Measurements from ENCODE around the gene CD3E. TPM values are rescaled to one million over a fixed set of nuclear protein-coding genes. Genes with fewer than 3 reads are reported as not detected.

Gene CD3E
- total and polyA plus RNA-seq, 7 experiments from 2014 or later = 392 to 1,286 (median 692) TPM

DNA sequence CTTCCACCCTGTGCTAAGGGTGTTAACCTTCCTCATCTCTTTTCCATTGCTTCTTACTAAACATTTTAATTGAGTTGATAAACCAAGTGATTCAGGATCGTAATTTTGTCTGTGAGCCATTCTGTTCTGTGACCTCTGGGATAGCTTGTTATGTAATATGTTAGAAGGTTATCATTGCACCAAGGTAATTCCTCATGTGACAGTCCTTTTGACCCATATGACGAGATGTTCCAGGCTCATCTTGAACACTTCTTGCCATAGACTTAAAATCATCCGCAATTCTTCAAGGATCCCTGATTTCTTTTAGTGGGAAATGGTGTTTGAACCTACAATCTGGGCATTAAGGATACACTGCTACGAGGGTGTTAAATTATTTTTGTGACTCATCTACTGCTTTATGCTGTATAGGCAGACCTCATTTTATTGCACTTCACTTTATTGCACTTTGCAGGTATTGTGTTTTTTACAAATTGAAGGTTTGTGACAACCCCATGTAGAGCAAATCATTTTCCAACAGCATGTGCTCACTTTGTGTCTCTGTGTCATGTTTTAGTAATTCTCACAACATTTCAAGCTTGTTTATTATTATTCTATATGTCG lies 21.4 kb upstream of the CD3E start:
- H3K36me3 Mint-ChIP-seq = peaks cover 0 to 4% (median 0%) of the 10 kb centered on the region in 5 donors
- no peaks in the 10 kb centered on the region for H3K27me3 Mint-ChIP-seq
- H3K27me3 ChIP-seq (ENCODE audit: control insufficient read depth in 2 of 2, insufficient read depth in 2 of 2, low read length in 2 of 2) = no peaks in the 10 kb centered on the region
- ATAC-seq (no peak), DNase-seq (no peak)
- no peak overlapping the region for H3K27ac ChIP-seq (ENCODE audit: low read depth, low read length)
- peaks cover 23 to 44% (median 27%) of the 10 kb centered on the region in 7 donors for H3K4me1 Mint-ChIP-seq
- peak overlapping the region in 2 of 10 donors; percentile 22 to 57 for H3K4me3 Mint-ChIP-seq
- POLR2A ChIA-PET = interaction anchor here (0.6 to 2.1 kb wide), 3 partner anchors 17 to 53 kb away, joined by 3 to 8 read pairs (median 4); partner anchors contain the start of gene MPZL2
- H3K36me3 ChIP-seq (ENCODE audit: control insufficient read depth in 2 of 3, insufficient read depth in 3 of 3, low read length in 3 of 3) = no peaks in the 10 kb centered on the region
- CTCF ChIA-PET = interaction anchor here (0.7 to 2.3 kb wide), 4 partner anchors 70 to 141 kb away, joined by 3 to 14 read pairs (median 3); no protein-coding TSS in a partner anchor
- H3K9me3 Mint-ChIP-seq = peaks cover 0 to 2% (median 0%) of the 10 kb centered on the region in 11 donors
- H3K9me3 ChIP-seq (ENCODE audit: control insufficient read depth in 2 of 3, low read length in 3 of 3) = no peaks in the 10 kb centered on the region
- H3K4me1 ChIP-seq (ENCODE audit: control insufficient read depth in 2 of 2, insufficient read depth in 2 of 2, low read length in 2 of 2) = peaks cover 0 to 9% of the 10 kb centered on the region in 2 donors
- H3K4me3 ChIP-seq (ENCODE audit: low read length) = no peak overlapping the region
- intact Hi-C loops (cut with micrococcal nuclease) = loop anchor here (2.0 to 5.0 kb wide), 2 partner anchors 18 to 66 kb away; partner anchors contain the start of gene MPZL2 (in 1 of the 2)
- H3K27ac Mint-ChIP-seq = peak overlapping the region in 6 of 9 donors; percentile 14 to 90 (median 85)

GRCh38 chr11:118283756-118284350 lies 20.7 kb upstream of the CD3E start:
- Histone ChIP-seq H3K4me3 (ENCODE audit: low read length) (no peak overlapping the region), H3K36me3 (ENCODE audit: control insufficient read depth in 2 of 3, insufficient read depth in 3 of 3, low read length in 3 of 3) (no peaks in the 10 kb centered on the region), H3K27me3 (ENCODE audit: control insufficient read depth in 2 of 2, insufficient read depth in 2 of 2, low read length in 2 of 2) (no peaks in the 10 kb centered on the region), H3K9me3 (ENCODE audit: control insufficient read depth in 2 of 3, low read length in 3 of 3) (no peaks in the 10 kb centered on the region), H3K4me1 (ENCODE audit: control insufficient read depth in 2 of 2, insufficient read depth in 2 of 2, low read length in 2 of 2) (peaks cover 0 to 9% of the 10 kb centered on the region in 2 donors), H3K27ac (ENCODE audit: low read depth, low read length) (peak overlapping the region; percentile 25)
- H3K4me3 Mint-ChIP-seq = peak overlapping the region in 8 of 10 donors; percentile 11 to 60 (median 42)
- POLR2A ChIA-PET = interaction anchor here (0.6 to 2.1 kb wide), 10 partner anchors 16 to 330 kb away, joined by 3 to 8 read pairs (median 4); partner anchors contain the start of genes JAML and MPZL2
- peaks cover 23 to 43% (median 27%) of the 10 kb centered on the region in 7 donors for H3K4me1 Mint-ChIP-seq
- intact Hi-C loops (cut with micrococcal nuclease) = loop anchor here (2.0 to 5.0 kb wide), 2 partner anchors 19 to 67 kb away; partner anchors contain the start of gene MPZL2 (in 1 of the 2)
- peaks cover 0 to 4% (median 0%) of the 10 kb centered on the region in 5 donors for H3K36me3 Mint-ChIP-seq
- H3K27me3 Mint-ChIP-seq = no peaks in the 10 kb centered on the region
- ATAC-seq = no peak
- H3K9me3 Mint-ChIP-seq = peaks cover 0 to 2% (median 0%) of the 10 kb centered on the region in 11 donors
- CTCF ChIA-PET = interaction anchor here (0.7 to 2.3 kb wide), 7 partner anchors 11 to 142 kb away, joined by 3 to 14 read pairs (median 7); no protein-coding TSS in a partner anchor
- peak in 1 of 9 donors; percentile 20 for DNase-seq
- H3K27ac Mint-ChIP-seq = peak overlapping the region; percentile 14 to 90 (median 83)

GRCh38 chr11:118286545-118286944 lies 18.0 kb upstream of the CD3E start:
- H3K27ac ChIP-seq (ENCODE audit: low read depth, low read length) = no peak overlapping the region
- H3K27me3 ChIP-seq (ENCODE audit: control insufficient read depth in 2 of 2, insufficient read depth in 2 of 2, low read length in 2 of 2) = no peaks in the 10 kb centered on the region
- ChIA-PET POLR2A (no interaction called here), CTCF (interaction anchor here (1.3 kb wide), 1 partner anchor 87 kb away, joined by 4 read pairs; no protein-coding TSS in a partner anchor)
- peaks cover 25 to 40% (median 29%) of the 10 kb centered on the region in 7 donors for H3K4me1 Mint-ChIP-seq
- H3K9me3 Mint-ChIP-seq = peaks cover 0 to 3% (median 0%) of the 10 kb centered on the region in 11 donors
- H3K4me1 ChIP-seq (ENCODE audit: control insufficient read depth in 2 of 2, insufficient read depth in 2 of 2, low read length in 2 of 2) = peaks cover 0 to 11% of the 10 kb centered on the region in 2 donors
- ATAC-seq (no peak), DNase-seq (no peak)
- peaks cover 0 to 7% (median 0%) of the 10 kb centered on the region in 5 donors for H3K36me3 Mint-ChIP-seq
- no peak overlapping the region for H3K4me3 ChIP-seq (ENCODE audit: low read length)
- H3K27me3 Mint-ChIP-seq = no peaks in the 10 kb centered on the region
- H3K27ac Mint-ChIP-seq = no peak overlapping the region
- no peak overlapping the region for H3K4me3 Mint-ChIP-seq
- intact Hi-C loops (cut with micrococcal nuclease) = no loop called here
- H3K9me3 ChIP-seq (ENCODE audit: control insufficient read depth in 2 of 3, low read length in 3 of 3) = no peaks in the 10 kb centered on the region
- H3K36me3 ChIP-seq (ENCODE audit: control insufficient read depth in 2 of 3, insufficient read depth in 3 of 3, low read length in 3 of 3) = no peaks in the 10 kb centered on the region

GRCh38 chr11:118287006-118287405 lies 17.5 kb upstream of the CD3E start:
- Mint-ChIP-seq H3K27me3 (no peaks in the 10 kb centered on the region), H3K36me3 (peaks cover 0 to 7% (median 0%) of the 10 kb centered on the region in 5 donors), H3K4me1 (peaks cover 24 to 39% (median 31%) of the 10 kb centered on the region in 7 donors), H3K4me3 (no peak overlapping the region), H3K27ac (no peak overlapping the region), H3K9me3 (peaks cover 0 to 3% (median 0%) of the 10 kb centered on the region in 11 donors)
- Histone ChIP-seq H3K4me1 (ENCODE audit: control insufficient read depth in 2 of 2, insufficient read depth in 2 of 2, low read length in 2 of 2) (peaks cover 0 to 10% of the 10 kb centered on the region in 2 donors), H3K36me3 (ENCODE audit: control insufficient read depth in 2 of 3, insufficient read depth in 3 of 3, low read length in 3 of 3) (no peaks in the 10 kb centered on the region), H3K27me3 (ENCODE audit: control insufficient read depth in 2 of 2, insufficient read depth in 2 of 2, low read length in 2 of 2) (no peaks in the 10 kb centered on the region), H3K27ac (ENCODE audit: low read depth, low read length) (no peak overlapping the region), H3K9me3 (ENCODE audit: control insufficient read depth in 2 of 3, low read length in 3 of 3) (no peaks in the 10 kb centered on the region), H3K4me3 (ENCODE audit: low read length) (no peak overlapping the region)
- no peak for DNase-seq
- intact Hi-C loops (cut with micrococcal nuclease) = no loop called here
- CTCF ChIA-PET = interaction anchor here (1.3 to 3.4 kb wide), 3 partner anchors 62 to 88 kb away, joined by 3 to 30 read pairs (median 4); partner anchors contain the start of gene JAML
- POLR2A ChIA-PET = no interaction called here
- ATAC-seq = no peak

DNA sequence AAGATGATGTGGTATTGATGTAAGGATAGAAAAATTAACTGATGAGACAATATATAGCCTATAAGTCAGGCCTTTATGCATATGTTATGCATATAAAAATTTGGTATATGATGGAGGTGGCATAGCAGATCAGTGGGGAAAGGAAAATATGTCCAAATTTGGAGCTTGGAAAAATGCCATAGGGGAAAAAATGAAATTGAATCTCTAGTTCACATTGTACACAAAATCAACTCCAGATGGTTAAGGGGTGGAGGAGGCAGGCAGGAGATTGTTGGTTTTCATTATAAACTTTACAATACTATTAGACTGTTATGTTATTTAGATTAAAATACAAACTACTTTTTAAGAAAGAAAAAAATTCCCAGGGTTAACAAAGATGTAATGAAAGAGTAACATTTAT lies 15.1 kb upstream of the CD3E start:
- CTCF ChIA-PET = interaction anchor here (0.6 to 3.4 kb wide), 12 partner anchors 11 to 241 kb away, joined by 3 to 30 read pairs (median 3); partner anchors contain the start of gene CD3D
- DNase-seq = no peak
- intact Hi-C loops (cut with micrococcal nuclease) = no loop called here

DNA sequence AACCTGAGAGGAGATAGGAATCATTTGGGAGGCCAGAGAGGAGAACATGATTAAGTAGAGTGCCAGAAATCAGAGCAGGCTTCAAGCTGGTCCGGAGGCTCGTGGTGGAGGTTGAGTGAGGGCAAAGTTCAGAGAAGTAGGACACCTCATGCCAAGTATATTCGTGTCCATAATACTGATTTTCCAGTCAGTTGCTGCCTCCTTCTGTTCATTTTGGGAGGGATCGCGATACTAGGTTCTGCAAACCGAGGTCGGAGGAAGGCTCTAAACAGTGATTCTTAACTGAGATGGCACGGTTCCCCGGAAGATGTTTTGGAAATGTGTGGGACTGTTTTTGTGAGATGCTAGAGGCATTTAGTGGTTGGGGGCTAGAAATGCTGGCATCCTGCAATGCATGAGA lies 13.6 kb upstream of the CD3E start:
- peaks cover 13 to 19% (median 15%) of the 10 kb centered on the region in 7 donors for H3K4me1 Mint-ChIP-seq
- peak in 8 of 9 donors; percentile 22 to 63 (median 46) for DNase-seq
- Histone ChIP-seq H3K36me3 (ENCODE audit: control insufficient read depth in 2 of 3, insufficient read depth in 3 of 3, low read length in 3 of 3) (no peaks in the 10 kb centered on the region), H3K9me3 (ENCODE audit: control insufficient read depth in 2 of 3, low read length in 3 of 3) (no peaks in the 10 kb centered on the region), H3K4me1 (ENCODE audit: control insufficient read depth in 2 of 2, insufficient read depth in 2 of 2, low read length in 2 of 2) (peaks cover 0 to 11% of the 10 kb centered on the region in 2 donors), H3K27me3 (ENCODE audit: control insufficient read depth in 2 of 2, insufficient read depth in 2 of 2, low read length in 2 of 2) (no peaks in the 10 kb centered on the region), H3K4me3 (ENCODE audit: low read length) (no peak overlapping the region), H3K27ac (ENCODE audit: low read depth, low read length) (no peak overlapping the region)
- H3K27me3 Mint-ChIP-seq = no peaks in the 10 kb centered on the region
- ChIA-PET CTCF (interaction anchor here (0.6 to 2.7 kb wide), 19 partner anchors 13 to 140 kb away, joined by 3 to 56 read pairs (median 4); partner anchors contain the start of genes CD3E, JAML and MPZL2), POLR2A (interaction anchor here (0.6 to 1.6 kb wide), 4 partner anchors 56 to 75 kb away, joined by 3 to 6 read pairs (median 4); partner anchors contain the start of gene JAML)
- peaks cover 0 to 5% (median 0%) of the 10 kb centered on the region in 5 donors for H3K36me3 Mint-ChIP-seq
- peak overlapping the region in 1 of 9 donors; percentile 68 for H3K27ac Mint-ChIP-seq
- intact Hi-C loops (cut with micrococcal nuclease) = loop anchor here (1.0 to 10.0 kb wide), 5 partner anchors 39 to 274 kb away; partner anchors contain the start of genes MPZL3 (in 2 of the 2), IFT46 (in 1 of the 2) and JAML (in 1 of the 2)
- peak overlapping the region in 2 of 10 donors; percentile 30 to 33 for H3K4me3 Mint-ChIP-seq
- ATAC-seq = peak; percentile 81
- peaks cover 0 to 3% (median 0%) of the 10 kb centered on the region in 11 donors for H3K9me3 Mint-ChIP-seq

More for the DNA sequence above, 15.1 kb upstream of the CD3E start:
- Histone ChIP-seq H3K4me3 (ENCODE audit: low read length) (no peak overlapping the region), H3K4me1 (ENCODE audit: control insufficient read depth in 2 of 2, insufficient read depth in 2 of 2, low read length in 2 of 2) (peaks cover 0 to 9% of the 10 kb centered on the region in 2 donors), H3K27me3 (ENCODE audit: control insufficient read depth in 2 of 2, insufficient read depth in 2 of 2, low read length in 2 of 2) (no peaks in the 10 kb centered on the region), H3K36me3 (ENCODE audit: control insufficient read depth in 2 of 3, insufficient read depth in 3 of 3, low read length in 3 of 3) (no peaks in the 10 kb centered on the region), H3K9me3 (ENCODE audit: control insufficient read depth in 2 of 3, low read length in 3 of 3) (no peaks in the 10 kb centered on the region), H3K27ac (ENCODE audit: low read depth, low read length) (no peak overlapping the region)
- H3K36me3 Mint-ChIP-seq = peaks cover 0 to 5% (median 0%) of the 10 kb centered on the region in 5 donors
- H3K4me1 Mint-ChIP-seq = peaks cover 8 to 20% (median 14%) of the 10 kb centered on the region in 7 donors
- H3K27me3 Mint-ChIP-seq = no peaks in the 10 kb centered on the region
- ATAC-seq = no peak
- H3K27ac Mint-ChIP-seq = peak overlapping the region in 1 of 9 donors; percentile 9
- H3K9me3 Mint-ChIP-seq = peaks cover 0 to 3% (median 0%) of the 10 kb centered on the region in 11 donors
- H3K4me3 Mint-ChIP-seq = no peak overlapping the region
- POLR2A ChIA-PET = interaction anchor here (0.6 to 1.2 kb wide), 2 partner anchors 15 to 38 kb away, joined by 4 read pairs; no protein-coding TSS in a partner anchor
